HG03575 (cell line): ENCODE results near the gene MOB1B.
"Not testable (repeated sequence)": the region's sequence is repeated elsewhere in the genome, so short reads cannot be mapped to it uniquely, and the experiment has no call there.

Experiments
- ATAC-seq: cut with Tn5 transposase; IDR thresholded peaks from one replicate; pipeline ENCODE4 v1.9.1; 2021; ENCODE audit not compliant: unreplicated experiment, insufficient number of reproducible peaks, low FRiP score; ENCODE audit errors: extremely low read depth

The MOB1B gene

GRCh38 chr4:70997546-70997945, 95.4 kb downstream of the MOB1B start:
- no peak for ATAC-seq

GRCh38 chr4:70999639-71000038, 97.5 kb downstream of the MOB1B start:
- not testable (repeated sequence) for ATAC-seq

GRCh38 chr4:71001363-71001762, 99.2 kb downstream of the MOB1B start:
- ATAC-seq = not testable (repeated sequence)

DNA sequence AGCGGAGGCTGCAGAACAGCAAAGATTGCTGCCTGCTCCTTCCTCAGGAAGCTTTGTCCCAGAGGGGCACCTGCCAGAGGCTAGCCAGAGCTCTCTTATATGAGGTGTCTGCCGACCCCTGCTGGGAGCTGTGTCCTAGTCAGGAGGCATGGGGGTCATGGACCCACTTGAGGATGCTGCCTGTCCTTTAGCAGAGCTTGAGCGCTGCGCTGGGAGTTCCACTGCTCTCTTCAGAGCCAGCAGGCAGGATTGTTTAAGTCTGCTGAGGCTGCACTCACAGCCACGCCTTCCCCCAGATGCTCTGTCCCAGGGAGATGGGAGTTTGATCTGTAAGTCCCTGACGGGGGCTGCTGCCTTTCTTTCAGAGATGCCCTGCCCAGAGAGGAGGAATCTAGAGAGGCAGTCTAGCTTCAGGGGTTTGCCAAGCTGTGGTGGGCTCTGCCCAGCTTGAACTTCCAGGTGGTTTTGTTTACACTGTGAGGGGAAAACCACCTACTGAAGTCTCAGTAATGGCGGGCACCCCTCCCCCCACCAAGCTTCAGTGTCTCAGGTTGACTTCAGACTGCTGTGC, 102.2 kb downstream of the MOB1B start:
- ATAC-seq = no peak

- not testable (repeated sequence) for ATAC-seq
Measured at GRCh38 chr4:71005025-71005424, 102.9 kb downstream of the MOB1B start.

DNA sequence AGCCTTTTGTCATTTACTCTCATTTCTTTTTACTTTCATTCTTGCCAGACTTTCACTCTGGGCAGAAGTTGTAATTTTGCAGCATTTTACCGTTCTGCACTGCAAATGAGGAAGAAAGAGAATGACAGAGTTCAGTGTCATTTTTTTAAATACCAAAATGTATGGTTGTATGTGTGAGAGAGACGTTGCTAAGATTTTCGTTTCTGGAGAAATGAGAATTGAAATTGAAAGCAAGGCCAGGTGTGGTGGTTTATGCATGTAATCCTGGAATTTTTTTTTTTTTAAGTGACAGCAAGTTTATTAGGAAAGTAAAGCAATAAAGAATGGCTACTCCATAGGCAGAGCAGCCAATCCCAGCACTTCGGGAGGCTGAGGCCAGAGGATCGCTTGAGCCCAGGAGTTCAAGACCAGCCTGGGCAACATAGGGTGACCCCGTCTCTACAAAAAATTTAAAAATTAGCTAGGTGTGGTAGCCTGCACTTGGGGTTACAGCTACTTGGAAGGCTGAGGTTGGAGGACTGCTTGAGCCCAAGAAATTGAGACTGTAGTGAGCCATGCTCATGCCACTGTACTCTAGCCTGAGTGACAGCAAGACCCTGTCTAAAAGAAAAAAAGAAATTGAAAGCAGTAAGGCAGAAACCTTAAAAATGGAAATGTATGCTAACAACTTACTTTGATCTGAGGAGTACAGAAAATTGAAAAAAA, 104.2 kb downstream of the MOB1B start:
- ATAC-seq = peak; percentile 56

GRCh38 chr4:71008196-71008595, 106.0 kb downstream of the MOB1B start:
- no peak for ATAC-seq

DNA sequence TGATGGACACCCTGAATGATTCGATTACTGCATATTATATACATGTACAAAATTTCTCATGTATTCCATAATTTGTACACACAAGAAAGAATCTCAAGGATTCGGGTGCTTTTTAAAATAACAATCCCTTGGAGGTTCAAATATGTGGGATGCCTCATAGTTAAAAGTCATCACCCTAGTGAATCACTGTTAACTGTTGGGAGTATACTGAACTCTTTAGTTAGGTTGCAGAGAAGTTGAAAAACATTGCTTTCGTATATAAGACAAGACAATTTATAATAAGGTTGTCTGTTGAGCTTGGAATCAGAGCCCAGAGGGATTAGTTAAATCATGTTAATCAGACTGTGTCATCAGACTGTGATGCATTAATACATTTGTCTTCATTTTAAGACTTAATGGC, 106.9 kb downstream of the MOB1B start:
- ATAC-seq = no peak

DNA sequence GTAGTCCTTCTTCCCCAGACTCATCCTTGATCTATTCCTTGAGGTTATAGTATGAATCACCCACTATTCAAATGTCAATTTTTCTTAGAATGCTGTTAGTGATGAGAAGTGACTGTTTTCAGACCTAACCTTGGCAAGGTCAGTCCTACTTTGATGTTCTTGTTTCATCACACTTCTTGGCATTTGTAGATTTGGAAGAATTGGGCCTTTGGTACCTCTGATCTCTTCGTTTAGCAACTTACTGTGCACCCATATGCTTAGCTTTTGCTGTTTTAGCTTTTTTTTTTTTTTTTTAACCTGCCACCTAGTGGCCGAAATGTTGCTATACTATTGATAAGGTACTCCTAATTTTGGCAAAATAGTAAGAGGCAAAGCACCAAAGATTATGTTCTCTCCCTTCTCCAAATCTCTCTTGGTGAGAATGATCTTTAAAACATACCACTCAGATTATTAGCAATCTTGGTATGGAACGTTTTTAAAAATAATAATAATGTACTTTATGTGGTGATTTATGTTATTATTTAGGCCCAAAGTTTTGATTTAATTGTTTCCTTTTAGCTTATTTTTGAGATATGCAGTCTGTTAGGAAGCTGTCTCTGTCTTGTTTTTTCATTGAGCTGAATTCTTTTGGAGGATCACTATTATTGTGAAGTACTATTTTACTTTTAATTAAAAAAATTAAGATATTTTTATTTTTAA, 107.9 kb downstream of the MOB1B start:
- ATAC-seq = peak; percentile 51

- ATAC-seq = no peak
Measured at GRCh38 chr4:71011451-71011850, 109.3 kb downstream of the MOB1B start.

- not testable (repeated sequence) for ATAC-seq
Measured at GRCh38 chr4:71017391-71017790, 115.2 kb downstream of the MOB1B start.

GRCh38 chr4:71020611-71021010, 118.4 kb downstream of the MOB1B start:
- no peak for ATAC-seq

GRCh38 chr4:71025654-71026053, 123.5 kb downstream of the MOB1B start:
- no peak for ATAC-seq

- ATAC-seq = no peak
Measured at GRCh38 chr4:71026086-71026485, 123.9 kb downstream of the MOB1B start.

DNA sequence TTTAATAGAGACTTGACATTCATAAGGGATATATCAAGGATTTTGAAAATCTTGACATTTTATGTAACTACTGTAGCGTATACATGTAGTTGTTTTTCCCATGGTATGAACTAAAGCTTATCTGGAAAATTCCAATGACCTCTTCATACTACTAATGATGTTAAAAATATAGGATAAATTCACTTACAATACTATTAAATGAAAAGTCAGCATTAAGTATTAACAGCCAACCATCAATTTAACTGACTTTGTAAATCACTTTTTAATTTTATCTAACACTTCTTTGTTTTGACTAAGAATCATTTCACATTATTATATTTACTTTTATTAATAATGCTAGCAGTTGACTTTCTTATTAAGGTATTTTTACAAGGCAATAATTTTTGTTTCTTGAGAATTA, 125.4 kb downstream of the MOB1B start:
- ATAC-seq = no peak

DNA sequence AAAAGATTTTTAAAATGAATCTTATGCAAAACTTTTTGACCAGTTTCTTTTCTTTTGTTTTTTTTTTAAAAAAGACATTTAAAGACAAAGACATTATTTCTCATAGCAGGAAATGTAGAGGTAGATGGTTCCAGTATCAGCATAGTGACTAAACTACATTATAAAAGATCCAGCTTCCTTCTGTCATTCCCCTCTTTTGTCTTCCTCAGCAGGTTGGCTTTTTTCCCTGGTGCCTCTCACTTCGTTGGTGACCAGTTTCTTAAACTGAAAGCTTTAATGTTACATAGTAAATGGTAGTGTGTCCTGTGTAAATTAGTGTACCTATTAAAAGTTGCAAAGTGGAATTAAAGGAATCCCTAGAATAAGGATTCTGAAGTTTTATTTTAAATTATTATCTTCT, 127.3 kb downstream of the MOB1B start:
- ATAC-seq = no peak

DNA sequence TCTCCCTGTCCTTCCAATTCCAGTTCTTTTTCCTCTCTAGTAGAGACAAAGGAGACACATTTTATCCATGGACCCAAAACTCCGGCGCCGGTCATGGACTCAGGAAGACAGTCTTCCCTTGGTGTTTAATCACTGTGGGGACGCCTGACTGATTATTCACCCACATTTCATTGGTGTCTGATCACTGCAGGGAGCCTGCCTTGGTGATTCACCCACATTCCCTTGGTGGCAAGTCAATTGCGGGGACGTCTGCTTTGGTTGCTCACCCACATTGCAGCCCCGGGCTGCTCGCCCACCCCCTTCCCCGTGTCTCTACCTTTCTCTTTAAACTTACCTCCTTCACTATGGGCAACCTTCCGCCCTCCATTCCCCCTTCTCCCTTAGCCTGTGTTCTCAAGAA, 129.9 kb downstream of the MOB1B start:
- ATAC-seq = not testable (repeated sequence)
